IMR-90 (cell line): ENCODE results near the gene MRPL19. TPM values are rescaled to one million over a fixed set of nuclear protein-coding genes. Genes with fewer than 3 reads are reported as not detected.

ENCODE experiments used
- ATAC-seq: fragments of 200-7000 bp; cut with Tn5 transposase; 2 replicates; pipeline ENCODE4 v1.9.1; 2020; ENCODE audit warnings: low read depth, mild to moderate bottlenecking, moderate library complexity
- BruUV-seq: library from RNA; stranded (reverse); fragments of 400-500 nt; replicated peaks from 2 replicates; lab custom pipeline; 2021; lab: Mats Ljungman, UMichigan
- CTCF ChIA-PET: fragments of 300-600 bp; formaldehyde crosslinking; extraction: SDS; loops from one replicate; lab custom pipeline; 2021; ENCODE audit warnings: antibody characterized with exemption; lab: Yijun Ruan, JAX
- POLR2A ChIA-PET: fragments of 300-600 bp; sonication (Branson Sonifier 250); formaldehyde crosslinking; loops from one replicate; lab custom pipeline; 2022; ENCODE audit warnings: antibody characterized with exemption; ENCODE audit not compliant: unreplicated experiment; lab: Charles Lee
- DNase-seq: peaks from one replicate; pipeline ENCODE4 v3.0.0; 2013
- H2AFZ ChIP-seq: replicated peaks from 2 replicates; pipeline ENCODE3; 2013; ENCODE audit warnings: low read length, mild to moderate bottlenecking; ENCODE audit not compliant: poor library complexity
- H2AK5ac ChIP-seq: 2 replicates; pipeline ENCODE4 v1.6.1; 2013; ENCODE audit warnings: low read depth, low read length, inconsistent platforms
- H2AK9ac ChIP-seq: replicated peaks from 2 replicates; pipeline ENCODE3; 2013; ENCODE audit warnings: mild to moderate bottlenecking, low read depth, low read length, moderate library complexity; ENCODE audit not compliant: poor library complexity
- H2BK120ac ChIP-seq: 2 replicates; pipeline ENCODE4 v1.6.1; 2013; ENCODE audit warnings: low read depth, low read length, inconsistent platforms
- H2BK15ac ChIP-seq: 3 replicates; pipeline ENCODE4 v1.6.1; 2013; ENCODE audit warnings: low read depth, low read length, inconsistent platforms
- H2BK20ac ChIP-seq: 2 replicates; pipeline ENCODE4 v1.6.1; 2013; ENCODE audit warnings: low read depth, mild to moderate bottlenecking, inconsistent platforms, low read length, moderate library complexity
- H2BK5ac ChIP-seq: 2 replicates; pipeline ENCODE4 v1.6.1; 2013; ENCODE audit warnings: mild to moderate bottlenecking, low read depth, low read length, inconsistent platforms; ENCODE audit not compliant: poor library complexity, severe bottlenecking
- H3K14ac ChIP-seq: replicated peaks from 2 replicates; pipeline ENCODE4 v1.6.1; 2013; ENCODE audit warnings: low read depth, low read length, inconsistent platforms
- H3K18ac ChIP-seq: 2 replicates; pipeline ENCODE4 v1.6.1; 2013; ENCODE audit warnings: low read depth, low read length, control low read depth
- H3K23ac ChIP-seq: 2 replicates; pipeline ENCODE4 v1.6.1; 2013; ENCODE audit warnings: low read depth, low read length, inconsistent platforms
- H3K27ac ChIP-seq: 2 replicates; pipeline ENCODE4 v1.5.1; 2013; ENCODE audit warnings: mild to moderate bottlenecking, control low read depth, low read length; ENCODE audit not compliant: insufficient read depth
- H3K27me3 ChIP-seq: 2 replicates; pipeline ENCODE4 v1.6.1; 2013; ENCODE audit warnings: low read length; ENCODE audit not compliant: control insufficient read depth, insufficient read depth
- H3K36me3 ChIP-seq: 2 replicates; pipeline ENCODE4 v1.6.1; 2013; ENCODE audit warnings: low read length, mixed read lengths; ENCODE audit not compliant: control insufficient read depth, insufficient read depth
- H3K4ac ChIP-seq: 2 replicates; pipeline ENCODE4 v1.6.1; 2013; ENCODE audit warnings: low read depth, low read length, inconsistent platforms
- H3K4me1 ChIP-seq: 2 replicates; pipeline ENCODE4 v1.6.1; 2013; ENCODE audit warnings: low read length, mixed read lengths; ENCODE audit not compliant: control insufficient read depth, insufficient read depth
- H3K4me2 ChIP-seq: 2 replicates; pipeline ENCODE4 v1.6.1; 2013; ENCODE audit warnings: low read depth, mild to moderate bottlenecking, control low read depth, low read length, moderate library complexity
- H3K4me3 ChIP-seq: 2 replicates; pipeline ENCODE4 v1.5.1; 2013; ENCODE audit warnings: low read depth, mild to moderate bottlenecking, control low read depth, low read length, moderate library complexity; ENCODE audit not compliant: insufficient read depth
- H3K56ac ChIP-seq: 2 replicates; pipeline ENCODE4 v1.6.1; 2013; ENCODE audit warnings: low read length, inconsistent platforms; ENCODE audit not compliant: insufficient read depth; ENCODE audit errors: extremely low read depth
- H3K79me1 ChIP-seq, 2 experiments: 2 replicates each; pipeline ENCODE4 v1.6.1; 2013; ENCODE audit warnings: low read length in 2 of 2, inconsistent platforms in 1 of 2, low read depth in 1 of 2
- H3K9ac ChIP-seq: 2 replicates; pipeline ENCODE4 v1.6.1; 2013; ENCODE audit warnings: low read depth, low read length, control low read depth
- H3K9me1 ChIP-seq: 2 replicates; pipeline ENCODE4 v1.6.1; 2013; ENCODE audit warnings: low read length, inconsistent platforms; ENCODE audit not compliant: insufficient read depth
- H3K9me3 ChIP-seq: 2 replicates; pipeline ENCODE4 v1.6.1; 2013; ENCODE audit warnings: low read length; ENCODE audit not compliant: control insufficient read depth, insufficient read depth
- H4K20me1 ChIP-seq: 2 replicates; pipeline ENCODE4 v1.6.1; 2013; ENCODE audit warnings: low read length, inconsistent platforms; ENCODE audit not compliant: insufficient read depth
- H4K5ac ChIP-seq: 2 replicates; pipeline ENCODE4 v1.6.1; 2013; ENCODE audit warnings: mild to moderate bottlenecking, low read depth, low read length, control low read depth
- H4K8ac ChIP-seq, 2 experiments: 2 replicates each; pipeline ENCODE4 v1.6.1; 2013; ENCODE audit warnings: low read depth in 2 of 2, low read length in 2 of 2, control low read depth in 1 of 2, inconsistent platforms in 1 of 2
- H4K91ac ChIP-seq: 2 replicates; pipeline ENCODE4 v1.6.1; 2013; ENCODE audit warnings: low read depth, low read length, inconsistent platforms; ENCODE audit not compliant: insufficient read depth
- ELK1 ChIP-seq: fragments of 150-350 bp; IDR thresholded peaks from 2 replicates; pipeline ENCODE4 v1.6.1; 2016; ENCODE audit warnings: low read depth, mild to moderate bottlenecking, low read length, moderate library complexity, borderline replicate concordance
- WGBS, 2 experiments: methylation state at CpG; one replicate each; pipeline versions ENCODE4 v1.1.5 to v1.1.7; 2013; ENCODE audit warnings: missing lambda C conversion rate in 2 of 2; ENCODE audit not compliant: insufficient read length in 1 of 2; ENCODE audit errors: extremely low coverage in 2 of 2; 5-methylcytosine and 5-hydroxymethylcytosine counted together
- dilution Hi-C: fragments of 300-500 bp; cut with HindIII; formaldehyde crosslinking; loops from one replicate; pipeline ENCODE4 v1.14.3; 2018; ENCODE audit warnings: low sequenced_read_pairs; ENCODE audit not compliant: unreplicated experiment
- in situ Hi-C: fragments of 300-500 bp; cut with MboI; formaldehyde crosslinking; loops from 3 replicates; pipeline ENCODE4 v1.14.3; 2019; ENCODE audit warnings: low sequenced_read_pairs, inconsistent platforms, mixed read lengths
- intact Hi-C: fragments of 100-400 bp; cut with micrococcal nuclease; formaldehyde crosslinking; loops from 2 replicates; pipeline ENCODE4 v1.10.0; 2022
- polyA plus RNA-seq, 3 experiments: library from polyadenylated mRNA; depleted of rRNA; stranded (reverse); fragments of >200 nt; gene quantifications; 2 replicates each; pipeline ENCODE4 v1.2.3, GENCODE V29; 2012; ENCODE audit warnings: low replicate concordance in 1 of 3
- total RNA-seq: library from RNA; depleted of rRNA; stranded (reverse); fragments of >200 nt; gene quantifications from 2 replicates; pipeline ENCODE4 v1.2.3, GENCODE V29; 2012

MRPL19 gene
- total and polyA plus RNA-seq, 2 of the 4 experiments (the other 2 are of a cell fraction): 24.8 to 28.5 TPM

- peak overlapping the region; percentile 66; the same call in 1 of the 2 replicates for H3K4me3 ChIP-seq
- H3K18ac ChIP-seq: no peak overlapping the region
- H3K79me1 ChIP-seq: peaks cover 4 to 32% of the 10 kb centered on the region in 2 experiments
- no peak overlapping the region for H2AK5ac ChIP-seq
- no TSS peak for BruUV-seq
- no peaks in the 10 kb centered on the region for H3K4me1 ChIP-seq
- ChIA-PET POLR2A (no interaction called here), CTCF (no interaction called here)
- H4K5ac ChIP-seq: no peak overlapping the region
- no peaks in the 10 kb centered on the region for H4K20me1 ChIP-seq
- ATAC-seq (no peak), DNase-seq (no peak)
- H2AK9ac ChIP-seq: no peak overlapping the region
- H2BK120ac ChIP-seq: no peak overlapping the region
- H4K8ac ChIP-seq: no peak overlapping the region
- H3K56ac ChIP-seq: no peak overlapping the region
- H3K23ac ChIP-seq: no peak overlapping the region
- H3K27ac ChIP-seq: no peak overlapping the region
- no peak overlapping the region for H2BK5ac ChIP-seq
- H3K9me3 ChIP-seq: no peaks in the 10 kb centered on the region
- H3K4ac ChIP-seq: no peak overlapping the region
- H3K4me2 ChIP-seq: no peak overlapping the region
- H3K14ac ChIP-seq: no peak overlapping the region
- WGBS, 2 experiments: no CpG with 5 or more reads among the region's 3 CpGs
- no peaks in the 10 kb centered on the region for H3K27me3 ChIP-seq
- no peak for TF ChIP-seq ELK1
- peaks cover 12% of the 10 kb centered on the region for H3K36me3 ChIP-seq
- dilution Hi-C loops: loop anchor here (25.0 kb wide), 1 partner anchor 185 kb away; no protein-coding TSS in a partner anchor
- H3K9ac ChIP-seq: no peak overlapping the region
- H2BK15ac ChIP-seq: no peak overlapping the region
- H4K91ac ChIP-seq: no peak overlapping the region
- in situ Hi-C loops: no loop called here
- no peak overlapping the region for H2AFZ ChIP-seq
- H3K9me1 ChIP-seq: 0 out of 2 replicates have a peak, but pooled peaks cover 5% of the 10 kb centered on the region
- H2BK20ac ChIP-seq: no peak overlapping the region
- intact Hi-C loops: no loop called here
These were observed 1.2 kb downstream of the MRPL19 start for GRCh38 chr2:75647771-75648170.
